ENCODE data around the gene PCGF2.

GRCh38 chr17:38750044-38750311 is 1.8 kb upstream of the PCGF2 start:
- TF ChIP-seq FOXA1 (IDR thresholded peaks at IDR 0.05; ENCODE audit: borderline replicate concordance) = no peak
- TF ChIP-seq FOXK2 (conservative IDR thresholded peaks at IDR 0.05 in 1 of 2, IDR thresholded peaks at IDR 0.05 in 1 of 2; ENCODE audit: low read depth in 2 of 2) = no peak
- no peak for TF ChIP-seq ZNF175 (CRISPR knock-in tag; IDR thresholded peaks at IDR 0.05; ENCODE audit: low read depth)
- TF ChIP-seq NR2C2 (CRISPR knock-in tag; IDR thresholded peaks at IDR 0.05) = no peak
- no peak for TF ChIP-seq NR2C2 (tag; IDR thresholded peaks at IDR 0.05)
- TF ChIP-seq CBX8 (IDR thresholded peaks at IDR 0.05; ENCODE audit: borderline replicate concordance, extremely low read depth, low read depth, low read length, poor library complexity, severe bottlenecking) = no peak
- TF ChIP-seq KDM1A (IDR thresholded peaks at IDR 0.05) = no peak
- TF ChIP-seq EZH2 (IDR thresholded peaks at IDR 0.05; ENCODE audit: borderline replicate concordance, low read depth, low read length) = no peak
- TF ChIP-seq, protein P1, sequence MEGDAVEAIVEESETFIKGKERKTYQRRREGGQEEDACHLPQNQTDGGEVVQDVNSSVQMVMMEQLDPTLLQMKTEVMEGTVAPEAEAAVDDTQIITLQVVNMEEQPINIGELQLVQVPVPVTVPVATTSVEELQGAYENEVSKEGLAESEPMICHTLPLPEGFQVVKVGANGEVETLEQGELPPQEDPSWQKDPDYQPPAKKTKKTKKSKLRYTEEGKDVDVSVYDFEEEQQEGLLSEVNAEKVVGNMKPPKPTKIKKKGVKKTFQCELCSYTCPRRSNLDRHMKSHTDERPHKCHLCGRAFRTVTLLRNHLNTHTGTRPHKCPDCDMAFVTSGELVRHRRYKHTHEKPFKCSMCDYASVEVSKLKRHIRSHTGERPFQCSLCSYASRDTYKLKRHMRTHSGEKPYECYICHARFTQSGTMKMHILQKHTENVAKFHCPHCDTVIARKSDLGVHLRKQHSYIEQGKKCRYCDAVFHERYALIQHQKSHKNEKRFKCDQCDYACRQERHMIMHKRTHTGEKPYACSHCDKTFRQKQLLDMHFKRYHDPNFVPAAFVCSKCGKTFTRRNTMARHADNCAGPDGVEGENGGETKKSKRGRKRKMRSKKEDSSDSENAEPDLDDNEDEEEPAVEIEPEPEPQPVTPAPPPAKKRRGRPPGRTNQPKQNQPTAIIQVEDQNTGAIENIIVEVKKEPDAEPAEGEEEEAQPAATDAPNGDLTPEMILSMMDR (IDR thresholded peaks at IDR 0.05 in 2 of 3, conservative IDR thresholded peaks at IDR 0.05 in 1 of 3; ENCODE audit: insufficient read depth in 2 of 3, low read depth in 1 of 3, low read length in 3 of 3) = no peak
- TF ChIP-seq BCL6 (CRISPR knock-in tag; IDR thresholded peaks at IDR 0.05) = no peak
- TF ChIP-seq ZNF449 (CRISPR knock-in tag; IDR thresholded peaks at IDR 0.05) = no peak
- no peak for TF ChIP-seq CBX2 (IDR thresholded peaks at IDR 0.05; ENCODE audit: insufficient read depth, low read length, poor library complexity, severe bottlenecking)
- TF ChIP-seq GATAD2B (IDR thresholded peaks at IDR 0.05; ENCODE audit: borderline replicate concordance) = no peak
- no peak for TF ChIP-seq NCOR1 (IDR thresholded peaks at IDR 0.05)
- TF ChIP-seq, protein P2, sequence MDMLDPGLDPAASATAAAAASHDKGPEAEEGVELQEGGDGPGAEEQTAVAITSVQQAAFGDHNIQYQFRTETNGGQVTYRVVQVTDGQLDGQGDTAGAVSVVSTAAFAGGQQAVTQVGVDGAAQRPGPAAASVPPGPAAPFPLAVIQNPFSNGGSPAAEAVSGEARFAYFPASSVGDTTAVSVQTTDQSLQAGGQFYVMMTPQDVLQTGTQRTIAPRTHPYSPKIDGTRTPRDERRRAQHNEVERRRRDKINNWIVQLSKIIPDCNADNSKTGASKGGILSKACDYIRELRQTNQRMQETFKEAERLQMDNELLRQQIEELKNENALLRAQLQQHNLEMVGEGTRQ (CRISPR knock-in tag; IDR thresholded peaks at IDR 0.05) = no peak

All from K562 (cell line).